ENCODE data around the gene ZC3H12A.

ZC3H12A gene

GRCh38 chr1:37465593-37466517 is 8.5 kb upstream of the ZC3H12A start:
- Histone ChIP-seq H3K4me1 (ENCODE audit: control insufficient read depth, low read length) (no peaks in the 10 kb centered on the region), H3K4me3 (ENCODE audit: low read length) (no peak overlapping the region), H3F3A (ENCODE audit: control insufficient read depth, insufficient read depth) (no peaks in the 10 kb centered on the region), H3K9me3 (ENCODE audit: control insufficient read depth, insufficient read depth, low read length) (no peaks in the 10 kb centered on the region), H3K27me3 (ENCODE audit: control insufficient read depth, low read length) (peaks cover 12% of the 10 kb centered on the region), H3K4me2 (ENCODE audit: low read length) (no peak overlapping the region), H3K79me2 (ENCODE audit: control insufficient read depth, low read length) (no peaks in the 10 kb centered on the region), H4K20me1 (ENCODE audit: control insufficient read depth, insufficient read depth, low read depth, low read length) (no peaks in the 10 kb centered on the region), H3K36me3 (ENCODE audit: control insufficient read depth, low read length) (no peaks in the 10 kb centered on the region), H3K27ac (ENCODE audit: low read depth, low read length) (no peak overlapping the region), H3K9me2 (replicated peaks; ENCODE audit: control insufficient read depth, low read length) (no peaks in the 10 kb centered on the region)
- TF ChIP-seq EZH2phosphoT487 (IDR thresholded peaks at IDR 0.05; ENCODE audit: borderline replicate concordance, low read length): no peak
- TF ChIP-seq CTCF (IDR thresholded peaks at IDR 0.05; ENCODE audit: low read depth, low read length, poor library complexity, severe bottlenecking): no peak

GRCh38 chr1:37468037-37468436 is 6.3 kb upstream of the ZC3H12A start:
- no peaks in the 10 kb centered on the region for H3K9me2 ChIP-seq (replicated peaks; ENCODE audit: control insufficient read depth, low read length)
- H4K20me1 ChIP-seq (ENCODE audit: control insufficient read depth, insufficient read depth, low read depth, low read length): no peaks in the 10 kb centered on the region
- H3K4me2 ChIP-seq (ENCODE audit: low read length): no peak overlapping the region
- no peaks in the 10 kb centered on the region for H3K79me2 ChIP-seq (ENCODE audit: control insufficient read depth, low read length)
- H3K27me3 ChIP-seq (ENCODE audit: control insufficient read depth, low read length): peaks cover 21% of the 10 kb centered on the region
- H3K36me3 ChIP-seq (ENCODE audit: control insufficient read depth, low read length): no peaks in the 10 kb centered on the region
- H3K4me3 ChIP-seq (ENCODE audit: low read length): no peak overlapping the region
- peaks cover 1% of the 10 kb centered on the region for H3K4me1 ChIP-seq (ENCODE audit: control insufficient read depth, low read length)
- no peaks in the 10 kb centered on the region for H3F3A ChIP-seq (ENCODE audit: control insufficient read depth, insufficient read depth)
- H3K9me3 ChIP-seq (ENCODE audit: control insufficient read depth, insufficient read depth, low read length): no peaks in the 10 kb centered on the region
- TF ChIP-seq CTCF (IDR thresholded peaks at IDR 0.05; ENCODE audit: low read depth, low read length, poor library complexity, severe bottlenecking): no peak
- no peak overlapping the region for H3K27ac ChIP-seq (ENCODE audit: low read depth, low read length)

GRCh38 chr1:37469386-37469785 is 5.0 kb upstream of the ZC3H12A start:
- Histone ChIP-seq H3K79me2 (ENCODE audit: control insufficient read depth, low read length) (no peaks in the 10 kb centered on the region), H3K4me3 (ENCODE audit: low read length) (no peak overlapping the region), H3K9me2 (replicated peaks; ENCODE audit: control insufficient read depth, low read length) (no peaks in the 10 kb centered on the region), H3F3A (ENCODE audit: control insufficient read depth, insufficient read depth) (peaks cover 4% of the 10 kb centered on the region; the same call in 1 of the 2 replicates), H3K9me3 (ENCODE audit: control insufficient read depth, insufficient read depth, low read length) (no peaks in the 10 kb centered on the region), H3K36me3 (ENCODE audit: control insufficient read depth, low read length) (no peaks in the 10 kb centered on the region), H3K27me3 (ENCODE audit: control insufficient read depth, low read length) (peaks cover 29% of the 10 kb centered on the region), H3K4me2 (ENCODE audit: low read length) (no peak overlapping the region), H3K4me1 (ENCODE audit: control insufficient read depth, low read length) (peaks cover 13% of the 10 kb centered on the region), H4K20me1 (ENCODE audit: control insufficient read depth, insufficient read depth, low read depth, low read length) (no peaks in the 10 kb centered on the region), H3K27ac (ENCODE audit: low read depth, low read length) (no peak overlapping the region)
- TF ChIP-seq CTCF (IDR thresholded peaks at IDR 0.05; ENCODE audit: low read depth, low read length, poor library complexity, severe bottlenecking) (no peak), EZH2phosphoT487 (IDR thresholded peaks at IDR 0.05; ENCODE audit: borderline replicate concordance, low read length) (no peak)
